ENCODE data around the gene APLP2.

The APLP2 gene

GRCh38 chr11:130129922-130130321 lies 60.2 kb downstream of the APLP2 start:
- Histone ChIP-seq H3K9ac (ENCODE audit: low read length) (no peak overlapping the region), H3K4me3 (ENCODE audit: low read depth, low read length) (no peak overlapping the region), H3K27ac (ENCODE audit: low read depth, low read length) (no peak overlapping the region), H3K4me1 (ENCODE audit: control insufficient read depth, insufficient read depth, low read length) (no peaks in the 10 kb centered on the region), H3K27me3 (ENCODE audit: control insufficient read depth, insufficient read depth, low read length) (no peaks in the 10 kb centered on the region), H3K36me3 (ENCODE audit: control insufficient read depth, insufficient read depth, low read length) (peaks cover 98% of the 10 kb centered on the region), H3K9me3 (ENCODE audit: control insufficient read depth, insufficient read depth, low read depth, low read length) (peaks cover 3% of the 10 kb centered on the region; the same call in 1 of the 2 replicates)

DNA sequence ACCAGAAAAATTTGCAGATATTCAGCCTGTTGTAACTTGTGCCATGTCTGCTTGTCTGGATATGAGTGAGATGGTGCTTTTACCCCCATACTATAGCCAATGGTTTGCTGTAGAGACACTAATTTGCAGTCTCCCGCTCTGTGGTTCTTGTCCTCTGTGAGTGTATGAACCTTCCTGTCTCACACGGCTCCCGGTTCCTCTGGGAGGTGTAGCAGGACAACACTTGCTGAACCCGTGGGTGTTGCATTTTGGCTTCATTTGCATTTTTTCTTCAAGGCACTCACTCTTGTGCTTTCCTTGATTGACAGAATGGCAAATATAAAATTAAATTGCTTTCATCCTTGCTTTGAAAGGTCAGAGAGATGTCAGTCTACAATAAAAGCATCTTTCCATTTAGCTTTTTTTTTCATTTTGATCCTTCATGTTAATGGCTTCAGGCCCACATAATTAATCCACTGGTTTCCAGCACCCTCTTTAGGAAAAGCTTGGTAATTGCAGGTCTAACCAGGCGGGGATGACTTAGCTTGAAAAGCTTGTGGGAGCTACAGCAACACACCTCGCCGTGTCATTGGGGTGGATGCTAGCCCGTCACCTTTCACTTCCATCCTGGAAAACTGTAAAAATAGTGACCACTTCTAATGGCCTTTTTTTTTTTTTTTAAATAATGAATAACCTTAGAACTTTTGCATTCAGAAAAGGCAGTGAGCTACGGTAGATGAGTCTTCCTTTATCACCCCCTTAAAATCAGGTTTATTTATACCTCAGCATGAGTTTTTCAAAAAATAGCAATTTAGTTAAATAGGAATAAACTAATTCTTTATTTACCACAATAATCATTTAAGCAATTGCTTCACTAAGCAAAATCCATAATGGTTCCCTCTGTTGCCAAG lies 62.5 kb downstream of the APLP2 start:
- H3K27ac ChIP-seq (ENCODE audit: low read depth, low read length) = no peak overlapping the region
- no peaks in the 10 kb centered on the region for H3K4me1 ChIP-seq (ENCODE audit: control insufficient read depth, insufficient read depth, low read length)
- no peak overlapping the region for H3K4me3 ChIP-seq (ENCODE audit: low read depth, low read length)
- H3K36me3 ChIP-seq (ENCODE audit: control insufficient read depth, insufficient read depth, low read length) = peaks cover 99% of the 10 kb centered on the region
- H3K9ac ChIP-seq (ENCODE audit: low read length) = no peak overlapping the region
- H3K27me3 ChIP-seq (ENCODE audit: control insufficient read depth, insufficient read depth, low read length) = no peaks in the 10 kb centered on the region
- H3K9me3 ChIP-seq (ENCODE audit: control insufficient read depth, insufficient read depth, low read depth, low read length) = peaks cover 3% of the 10 kb centered on the region; the same call in 1 of the 2 replicates

DNA sequence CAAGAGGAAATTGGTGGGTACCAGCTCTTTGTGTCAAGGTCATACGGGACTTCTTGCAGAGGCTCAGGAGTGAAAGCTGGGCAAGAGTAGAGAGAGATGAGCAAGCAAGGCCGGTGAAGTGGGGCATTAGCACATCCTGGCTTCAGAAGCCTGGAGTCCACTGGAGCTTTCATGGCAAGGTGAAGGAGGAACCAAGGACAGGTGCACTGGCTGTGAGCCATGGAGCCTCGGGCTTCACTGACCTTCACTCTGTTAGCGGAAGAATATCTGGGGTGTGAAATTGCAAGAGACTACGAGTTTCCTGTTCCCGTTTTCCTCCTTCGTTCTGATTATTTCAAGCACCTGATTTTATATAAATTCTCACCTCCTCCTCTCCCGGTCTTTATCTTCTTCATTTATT lies 64.0 kb downstream of the APLP2 start:
- Histone ChIP-seq H3K27ac (ENCODE audit: low read depth, low read length) (no peak overlapping the region), H3K27me3 (ENCODE audit: control insufficient read depth, insufficient read depth, low read length) (no peaks in the 10 kb centered on the region), H3K9me3 (ENCODE audit: control insufficient read depth, insufficient read depth, low read depth, low read length) (peaks cover 3% of the 10 kb centered on the region; the same call in 1 of the 2 replicates), H3K4me3 (ENCODE audit: low read depth, low read length) (no peak overlapping the region), H3K4me1 (ENCODE audit: control insufficient read depth, insufficient read depth, low read length) (no peaks in the 10 kb centered on the region), H3K36me3 (ENCODE audit: control insufficient read depth, insufficient read depth, low read length) (peaks cover 95% of the 10 kb centered on the region), H3K9ac (ENCODE audit: low read length) (no peak overlapping the region)

DNA sequence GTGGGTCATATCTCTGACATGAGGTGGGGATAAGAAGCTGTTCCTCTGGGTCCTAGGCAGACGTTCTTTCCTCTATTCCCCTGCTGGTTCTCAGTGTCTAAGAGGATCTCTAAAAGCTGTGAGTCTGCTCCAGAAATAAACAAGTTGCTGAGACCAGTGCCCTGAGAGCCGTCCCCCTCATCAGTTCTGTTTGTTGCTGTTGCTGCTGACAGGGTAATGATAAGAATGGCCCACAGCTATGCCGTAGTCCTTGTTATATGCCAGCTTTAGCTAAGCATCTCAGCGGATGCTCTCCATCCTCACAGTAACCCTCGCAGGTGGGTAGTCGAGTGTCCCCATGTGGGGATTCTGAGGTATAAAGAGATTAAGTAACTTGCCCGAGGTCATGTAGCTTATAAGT lies 66.4 kb downstream of the APLP2 start:
- Histone ChIP-seq H3K36me3 (ENCODE audit: control insufficient read depth, insufficient read depth, low read length) (peaks cover 91% of the 10 kb centered on the region), H3K9ac (ENCODE audit: low read length) (no peak overlapping the region), H3K4me1 (ENCODE audit: control insufficient read depth, insufficient read depth, low read length) (no peaks in the 10 kb centered on the region), H3K9me3 (ENCODE audit: control insufficient read depth, insufficient read depth, low read depth, low read length) (peaks cover 3% of the 10 kb centered on the region; the same call in 1 of the 2 replicates), H3K27me3 (ENCODE audit: control insufficient read depth, insufficient read depth, low read length) (no peaks in the 10 kb centered on the region), H3K27ac (ENCODE audit: low read depth, low read length) (no peak overlapping the region), H3K4me3 (ENCODE audit: low read depth, low read length) (no peak overlapping the region)

DNA sequence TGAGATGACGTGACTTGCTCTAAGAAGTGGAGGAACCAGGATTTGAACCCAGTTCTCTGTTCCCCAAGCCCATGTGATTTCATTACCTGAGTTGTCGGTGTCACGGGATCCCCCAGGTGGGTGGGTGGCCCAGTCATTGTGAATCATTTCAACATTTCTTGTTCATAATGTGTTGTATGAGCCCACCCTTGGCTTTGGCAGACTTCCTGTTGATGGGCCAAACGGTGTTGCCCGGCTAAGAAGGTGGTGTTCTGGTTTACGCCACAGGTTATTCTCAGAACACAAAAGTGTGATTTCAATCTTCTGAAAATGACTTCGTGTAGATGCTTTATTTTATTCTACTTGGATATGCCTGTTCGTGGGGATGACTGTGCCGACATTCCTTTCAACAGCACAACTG lies 68.3 kb downstream of the APLP2 start:
- Histone ChIP-seq H3K27ac (ENCODE audit: low read depth, low read length) (no peak overlapping the region), H3K36me3 (ENCODE audit: control insufficient read depth, insufficient read depth, low read length) (peaks cover 92% of the 10 kb centered on the region), H3K27me3 (ENCODE audit: control insufficient read depth, insufficient read depth, low read length) (no peaks in the 10 kb centered on the region), H3K4me1 (ENCODE audit: control insufficient read depth, insufficient read depth, low read length) (no peaks in the 10 kb centered on the region), H3K9me3 (ENCODE audit: control insufficient read depth, insufficient read depth, low read depth, low read length) (no peaks in the 10 kb centered on the region), H3K4me3 (ENCODE audit: low read depth, low read length) (no peak overlapping the region), H3K9ac (ENCODE audit: low read length) (no peak overlapping the region)

- H3K27me3 ChIP-seq (ENCODE audit: control insufficient read depth, insufficient read depth, low read length) = no peaks in the 10 kb centered on the region
- no peaks in the 10 kb centered on the region for H3K9me3 ChIP-seq (ENCODE audit: control insufficient read depth, insufficient read depth, low read depth, low read length)
- H3K27ac ChIP-seq (ENCODE audit: low read depth, low read length) = no peak overlapping the region
- no peak overlapping the region for H3K9ac ChIP-seq (ENCODE audit: low read length)
- H3K4me3 ChIP-seq (ENCODE audit: low read depth, low read length) = no peak overlapping the region
- H3K36me3 ChIP-seq (ENCODE audit: control insufficient read depth, insufficient read depth, low read length) = peaks cover 92% of the 10 kb centered on the region
- H3K4me1 ChIP-seq (ENCODE audit: control insufficient read depth, insufficient read depth, low read length) = no peaks in the 10 kb centered on the region
Observed at GRCh38 chr11:130139401-130139800, 69.7 kb downstream of the APLP2 start.

- H3K36me3 ChIP-seq (ENCODE audit: control insufficient read depth, insufficient read depth, low read length) = peaks cover 79% of the 10 kb centered on the region
- H3K27me3 ChIP-seq (ENCODE audit: control insufficient read depth, insufficient read depth, low read length) = no peaks in the 10 kb centered on the region
- H3K4me1 ChIP-seq (ENCODE audit: control insufficient read depth, insufficient read depth, low read length) = peaks cover 18% of the 10 kb centered on the region
- no peaks in the 10 kb centered on the region for H3K9me3 ChIP-seq (ENCODE audit: control insufficient read depth, insufficient read depth, low read depth, low read length)
- H3K4me3 ChIP-seq (ENCODE audit: low read depth, low read length) = no peak overlapping the region
- no peak overlapping the region for H3K9ac ChIP-seq (ENCODE audit: low read length)
- no peak overlapping the region for H3K27ac ChIP-seq (ENCODE audit: low read depth, low read length)
Observed at GRCh38 chr11:130141561-130142341, 72.1 kb downstream of the APLP2 start.

DNA sequence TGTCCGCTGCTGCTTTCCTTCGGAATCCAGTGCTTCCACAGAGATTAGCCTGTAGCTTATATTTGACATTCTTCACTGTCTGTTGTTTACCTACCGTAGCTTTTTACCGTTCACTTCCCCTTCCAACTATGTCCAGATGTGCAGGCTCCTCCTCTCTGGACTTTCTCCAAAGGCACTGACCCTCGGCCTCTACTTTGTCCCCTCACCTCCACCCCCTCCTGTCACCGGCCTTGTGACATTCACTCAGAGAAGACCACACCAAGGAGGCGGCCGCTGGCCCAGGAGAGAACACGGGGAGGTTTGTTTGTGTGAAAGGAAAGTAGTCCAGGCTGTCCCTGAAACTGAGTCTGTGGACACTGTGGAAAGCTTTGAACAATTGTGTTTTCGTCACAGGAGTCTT lies 74.4 kb downstream of the APLP2 start:
- H3K4me3 ChIP-seq (ENCODE audit: low read depth, low read length) = no peak overlapping the region
- no peaks in the 10 kb centered on the region for H3K27me3 ChIP-seq (ENCODE audit: control insufficient read depth, insufficient read depth, low read length)
- no peak overlapping the region for H3K27ac ChIP-seq (ENCODE audit: low read depth, low read length)
- H3K36me3 ChIP-seq (ENCODE audit: control insufficient read depth, insufficient read depth, low read length) = peaks cover 64% of the 10 kb centered on the region
- no peaks in the 10 kb centered on the region for H3K9me3 ChIP-seq (ENCODE audit: control insufficient read depth, insufficient read depth, low read depth, low read length)
- no peak overlapping the region for H3K9ac ChIP-seq (ENCODE audit: low read length)
- peaks cover 21% of the 10 kb centered on the region for H3K4me1 ChIP-seq (ENCODE audit: control insufficient read depth, insufficient read depth, low read length)

- H3K9ac ChIP-seq (ENCODE audit: low read length) = no peak overlapping the region
- peaks cover 21% of the 10 kb centered on the region for H3K4me1 ChIP-seq (ENCODE audit: control insufficient read depth, insufficient read depth, low read length)
- H3K9me3 ChIP-seq (ENCODE audit: control insufficient read depth, insufficient read depth, low read depth, low read length) = no peaks in the 10 kb centered on the region
- H3K4me3 ChIP-seq (ENCODE audit: low read depth, low read length) = no peak overlapping the region
- no peaks in the 10 kb centered on the region for H3K27me3 ChIP-seq (ENCODE audit: control insufficient read depth, insufficient read depth, low read length)
- no peak overlapping the region for H3K27ac ChIP-seq (ENCODE audit: low read depth, low read length)
- H3K36me3 ChIP-seq (ENCODE audit: control insufficient read depth, insufficient read depth, low read length) = peaks cover 57% of the 10 kb centered on the region
Observed at GRCh38 chr11:130144861-130145281, 75.2 kb downstream of the APLP2 start.

GRCh38 chr11:130145311-130145812 lies 75.7 kb downstream of the APLP2 start:
- H3K9ac ChIP-seq (ENCODE audit: low read length) = no peak overlapping the region
- H3K4me3 ChIP-seq (ENCODE audit: low read depth, low read length) = no peak overlapping the region
- H3K36me3 ChIP-seq (ENCODE audit: control insufficient read depth, insufficient read depth, low read length) = peaks cover 52% of the 10 kb centered on the region

More at GRCh38 chr11:130145311-130145812, 75.7 kb downstream of the APLP2 start:
- Histone ChIP-seq H3K27ac (ENCODE audit: low read depth, low read length) (peak overlapping the region; percentile 13; the same call in 1 of the 2 replicates), H3K9me3 (ENCODE audit: control insufficient read depth, insufficient read depth, low read depth, low read length) (no peaks in the 10 kb centered on the region), H3K27me3 (ENCODE audit: control insufficient read depth, insufficient read depth, low read length) (no peaks in the 10 kb centered on the region), H3K4me1 (ENCODE audit: control insufficient read depth, insufficient read depth, low read length) (peaks cover 21% of the 10 kb centered on the region)
